SK-N-SH (cell line): ENCODE data around the gene LTC4S. TPM values are rescaled to one million over a fixed set of nuclear protein-coding genes. Genes with fewer than 3 reads are reported as not detected.

Experiments
- CTCF ChIA-PET: fragments of 300-600, 350-600 bp; formaldehyde crosslinking; extraction: SDS; loops from one replicate; lab custom pipeline; 2021; lab: Yijun Ruan, JAX
- POLR2A ChIA-PET: fragments of 350-600 bp; sonication (Branson Sonifier 250); formaldehyde crosslinking; extraction: SDS; loops from one replicate; lab custom pipeline; 2020; ENCODE audit warnings: antibody characterized with exemption, inconsistent platforms; lab: Yijun Ruan, JAX
- DNase-seq: peaks from one replicate; pipeline ENCODE4 v3.0.0; 2012
- H2AFZ ChIP-seq: fragments of 200-600 bp; sonication (generic); 2 replicates; pipeline ENCODE4 v1.8.1; 2016; ENCODE audit warnings: antibody characterized with exemption, mild to moderate bottlenecking, low read depth
- H3F3A ChIP-seq: fragments of 200-600 bp; sonication (generic); replicated peaks from 2 replicates; pipeline ENCODE3; 2016; ENCODE audit warnings: antibody characterized with exemption, mild to moderate bottlenecking; ENCODE audit not compliant: insufficient read depth
- H3K27ac ChIP-seq, 2 experiments: fragments of 200-500 bp in 1 of 2; fragments of 200-600 bp in 1 of 2; sonication (Bioruptor generic) in 1 of 2; sonication (generic), shearing (Covaris generic) in 1 of 2; 2 replicates each; pipeline versions ENCODE4 v1.5.1 to v1.6.1; 2014 to 2016; ENCODE audit warnings: low read depth in 2 of 2, inconsistent platforms in 1 of 2, low read length in 1 of 2, mild to moderate bottlenecking in 1 of 2, mixed read lengths in 1 of 2
- H3K27me3 ChIP-seq: fragments of 200-600 bp; sonication (generic), shearing (Covaris generic); 2 replicates; pipeline ENCODE4 v1.6.1; 2016; ENCODE audit warnings: mixed run types; ENCODE audit not compliant: insufficient read depth
- H3K36me3 ChIP-seq, 2 experiments: fragments of 200-500 bp in 1 of 2; fragments of 200-600 bp in 1 of 2; sonication (Bioruptor generic) in 1 of 2; sonication (generic) in 1 of 2; replicated peaks in 1 of 2; 2 replicates each; pipeline versions ENCODE3 to v1.5.1; 2014 to 2016; ENCODE audit warnings: low read length in 1 of 2, mild to moderate bottlenecking in 1 of 2; ENCODE audit not compliant: insufficient read depth in 2 of 2, control insufficient read depth in 1 of 2
- H3K4me1 ChIP-seq, 2 experiments: fragments of 200-500 bp in 1 of 2; fragments of 200-600 bp in 1 of 2; sonication (Bioruptor generic) in 1 of 2; sonication (generic), shearing (Covaris generic) in 1 of 2; 2 replicates each; pipeline versions ENCODE4 v1.5.1 to v1.6.1; 2014 to 2016; ENCODE audit warnings: low read depth in 1 of 2, low read length in 1 of 2, mixed run types in 1 of 2; ENCODE audit not compliant: insufficient read depth in 2 of 2, control insufficient read depth in 1 of 2
- H3K4me2 ChIP-seq: fragments of 200-600 bp; sonication (generic), shearing (Covaris generic); 2 replicates; pipeline ENCODE4 v1.6.1; 2017; ENCODE audit warnings: mixed run types
- H3K4me3 ChIP-seq, 2 experiments: fragments of 200-500 bp in 1 of 2; fragments of 200-600 bp in 1 of 2; sonication (Bioruptor generic) in 1 of 2; sonication (generic), shearing (Covaris generic) in 1 of 2; 2 replicates each; pipeline versions ENCODE4 v1.5.1 to v1.8.1; 2014 to 2016; ENCODE audit warnings: low read depth in 2 of 2, inconsistent platforms in 1 of 2, low read length in 1 of 2, mild to moderate bottlenecking in 1 of 2, mixed read lengths in 1 of 2, moderate library complexity in 1 of 2
- H3K79me2 ChIP-seq: fragments of 200-600 bp; sonication (generic); 2 replicates; pipeline ENCODE4 v1.8.1; 2017; ENCODE audit warnings: mild to moderate bottlenecking; ENCODE audit not compliant: insufficient read depth
- H3K9ac ChIP-seq: fragments of 200-600 bp; sonication (generic); 2 replicates; pipeline ENCODE4 v1.6.1; 2017; ENCODE audit warnings: mixed run types
- H3K9me2 ChIP-seq: fragments of 200-600 bp; sonication (generic); 2 replicates; pipeline ENCODE4 v1.6.1; 2017; ENCODE audit warnings: mixed run types
- H3K9me3 ChIP-seq: fragments of 200-600 bp; sonication (generic); 2 replicates; pipeline ENCODE4 v1.6.1; 2017; ENCODE audit warnings: mixed run types, mild to moderate bottlenecking, moderate library complexity
- H4K20me1 ChIP-seq: fragments of 200-600 bp; sonication (generic); 2 replicates; pipeline ENCODE4 v1.6.1; 2017; ENCODE audit warnings: mild to moderate bottlenecking, mixed run types; ENCODE audit not compliant: insufficient read depth
- FOSL2 ChIP-seq: IDR thresholded peaks from 2 replicates; pipeline ENCODE4 v1.4.0; 2012; ENCODE audit warnings: low read depth, mild to moderate bottlenecking, moderate library complexity, borderline replicate concordance
- JUND ChIP-seq: IDR thresholded peaks from 2 replicates; pipeline ENCODE4 v1.4.0; 2012
- RXRA ChIP-seq: IDR thresholded peaks from 2 replicates; pipeline ENCODE4 v1.4.0; 2012; ENCODE audit warnings: low read depth, mild to moderate bottlenecking, borderline replicate concordance
- TAF1 ChIP-seq: IDR thresholded peaks from 2 replicates; pipeline ENCODE4 v1.6.1; 2012; ENCODE audit warnings: low read depth, mild to moderate bottlenecking, low read length, moderate library complexity, borderline replicate concordance
- WGBS: methylation state at CpG from one replicate; pipeline ENCODE4 v1.1.6; 2017; ENCODE audit warnings: low lambda C conversion rate; 5-methylcytosine and 5-hydroxymethylcytosine counted together
- polyA plus RNA-seq, 3 experiments: library from polyadenylated mRNA; depleted of rRNA; stranded (reverse); fragments of >200 nt; gene quantifications; 2 replicates each; pipeline ENCODE4 v1.2.3, GENCODE V29; 2012
- TF ChIP-seq, protein P1 (sequence below): IDR thresholded peaks from 2 replicates; pipeline ENCODE4 v1.6.1; 2012; ENCODE audit warnings: mild to moderate bottlenecking, low read depth, low read length, moderate library complexity
- TF ChIP-seq, protein P2 (sequence below): IDR thresholded peaks from 2 replicates; pipeline ENCODE4 v1.4.0; 2012; ENCODE audit warnings: low read depth
- TF ChIP-seq, protein P3 (sequence below): IDR thresholded peaks from 2 replicates; pipeline ENCODE4 v1.4.0; 2012; ENCODE audit warnings: low read depth, borderline replicate concordance

Gene LTC4S
- polyA plus RNA-seq, 1 of the 3 experiments (the other 2 are of a cell fraction), result 0.43 TPM

DNA sequence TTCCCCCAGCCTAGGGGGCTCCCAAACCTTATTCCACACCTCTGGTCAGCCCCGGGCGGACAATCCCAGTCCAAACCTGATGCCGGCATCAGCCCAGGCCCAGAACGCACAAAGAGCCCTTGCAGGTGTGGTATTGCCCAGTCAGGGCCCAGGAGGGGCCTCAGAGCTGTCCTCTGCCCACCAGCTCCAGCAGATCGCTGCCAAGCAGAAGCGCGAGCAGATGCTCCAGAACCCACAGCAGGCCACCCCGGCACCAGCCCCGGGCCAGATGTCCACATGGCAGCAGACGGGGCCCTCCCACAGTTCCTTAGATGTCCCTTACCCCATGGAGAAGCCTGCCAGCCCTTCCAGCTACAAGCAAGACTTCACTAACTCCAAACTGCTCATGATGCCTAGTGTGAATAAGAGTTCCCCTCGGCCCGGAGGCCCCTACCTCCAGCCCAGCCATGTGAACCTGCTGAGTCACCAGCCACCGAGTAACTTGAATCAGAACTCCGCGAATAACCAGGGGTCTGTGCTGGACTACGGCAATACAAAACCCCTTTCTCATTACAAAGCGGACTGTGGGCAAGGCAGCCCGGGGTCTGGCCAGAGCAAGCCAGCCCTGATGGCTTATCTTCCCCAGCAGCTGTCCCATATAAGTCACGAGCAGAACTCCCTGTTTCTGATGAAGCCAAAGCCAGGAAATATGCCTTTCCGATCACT is 27.6 kb upstream of the LTC4S start:
- Histone ChIP-seq H3K9ac (peak overlapping the region; percentile 47; the same call in 1 of the 2 replicates), H3K9me3 (no peaks in the 10 kb centered on the region), H3F3A (peaks cover 44% of the 10 kb centered on the region), H3K27ac (peak overlapping the region; percentile 71 to 88), H3K4me3 (peak overlapping the region in 1 of 2 experiments; percentile 46; a peak in 1 of 4 replicates), H4K20me1 (peaks cover 23% of the 10 kb centered on the region), H3K79me2 (peaks cover 74% of the 10 kb centered on the region), H3K9me2 (no peaks in the 10 kb centered on the region), H2AFZ (no peak overlapping the region), H3K4me1 (peaks cover 38 to 50% of the 10 kb centered on the region in 2 experiments), H3K27me3 (no peaks in the 10 kb centered on the region), H3K36me3 (peaks cover 25 to 32% of the 10 kb centered on the region in 2 experiments), H3K4me2 (peak overlapping the region; percentile 72)
- WGBS, result 52% methylated on average over 7 of the region's 20 CpGs
- ChIA-PET POLR2A (interaction anchor here (1.2 kb wide), 1 partner anchor 14 kb away, joined by 4 read pairs; no protein-coding TSS in a partner anchor), CTCF (interaction anchor here (0.7 to 2.3 kb wide), 5 partner anchors 10 to 1934 kb away, joined by 3 to 7 read pairs (median 6); no protein-coding TSS in a partner anchor)
- DNase-seq, result peak; percentile 43
- TF ChIP-seq, protein P1, sequence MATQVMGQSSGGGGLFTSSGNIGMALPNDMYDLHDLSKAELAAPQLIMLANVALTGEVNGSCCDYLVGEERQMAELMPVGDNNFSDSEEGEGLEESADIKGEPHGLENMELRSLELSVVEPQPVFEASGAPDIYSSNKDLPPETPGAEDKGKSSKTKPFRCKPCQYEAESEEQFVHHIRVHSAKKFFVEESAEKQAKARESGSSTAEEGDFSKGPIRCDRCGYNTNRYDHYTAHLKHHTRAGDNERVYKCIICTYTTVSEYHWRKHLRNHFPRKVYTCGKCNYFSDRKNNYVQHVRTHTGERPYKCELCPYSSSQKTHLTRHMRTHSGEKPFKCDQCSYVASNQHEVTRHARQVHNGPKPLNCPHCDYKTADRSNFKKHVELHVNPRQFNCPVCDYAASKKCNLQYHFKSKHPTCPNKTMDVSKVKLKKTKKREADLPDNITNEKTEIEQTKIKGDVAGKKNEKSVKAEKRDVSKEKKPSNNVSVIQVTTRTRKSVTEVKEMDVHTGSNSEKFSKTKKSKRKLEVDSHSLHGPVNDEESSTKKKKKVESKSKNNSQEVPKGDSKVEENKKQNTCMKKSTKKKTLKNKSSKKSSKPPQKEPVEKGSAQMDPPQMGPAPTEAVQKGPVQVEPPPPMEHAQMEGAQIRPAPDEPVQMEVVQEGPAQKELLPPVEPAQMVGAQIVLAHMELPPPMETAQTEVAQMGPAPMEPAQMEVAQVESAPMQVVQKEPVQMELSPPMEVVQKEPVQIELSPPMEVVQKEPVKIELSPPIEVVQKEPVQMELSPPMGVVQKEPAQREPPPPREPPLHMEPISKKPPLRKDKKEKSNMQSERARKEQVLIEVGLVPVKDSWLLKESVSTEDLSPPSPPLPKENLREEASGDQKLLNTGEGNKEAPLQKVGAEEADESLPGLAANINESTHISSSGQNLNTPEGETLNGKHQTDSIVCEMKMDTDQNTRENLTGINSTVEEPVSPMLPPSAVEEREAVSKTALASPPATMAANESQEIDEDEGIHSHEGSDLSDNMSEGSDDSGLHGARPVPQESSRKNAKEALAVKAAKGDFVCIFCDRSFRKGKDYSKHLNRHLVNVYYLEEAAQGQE, result no peak
- TF ChIP-seq, protein P2, sequence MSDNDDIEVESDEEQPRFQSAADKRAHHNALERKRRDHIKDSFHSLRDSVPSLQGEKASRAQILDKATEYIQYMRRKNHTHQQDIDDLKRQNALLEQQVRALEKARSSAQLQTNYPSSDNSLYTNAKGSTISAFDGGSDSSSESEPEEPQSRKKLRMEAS, result peak; percentile 57
- peak; percentile 33; the same call in 1 of the 2 replicates for TF ChIP-seq FOSL2
- no peak for TF ChIP-seq JUND
- TF ChIP-seq, protein P3, sequence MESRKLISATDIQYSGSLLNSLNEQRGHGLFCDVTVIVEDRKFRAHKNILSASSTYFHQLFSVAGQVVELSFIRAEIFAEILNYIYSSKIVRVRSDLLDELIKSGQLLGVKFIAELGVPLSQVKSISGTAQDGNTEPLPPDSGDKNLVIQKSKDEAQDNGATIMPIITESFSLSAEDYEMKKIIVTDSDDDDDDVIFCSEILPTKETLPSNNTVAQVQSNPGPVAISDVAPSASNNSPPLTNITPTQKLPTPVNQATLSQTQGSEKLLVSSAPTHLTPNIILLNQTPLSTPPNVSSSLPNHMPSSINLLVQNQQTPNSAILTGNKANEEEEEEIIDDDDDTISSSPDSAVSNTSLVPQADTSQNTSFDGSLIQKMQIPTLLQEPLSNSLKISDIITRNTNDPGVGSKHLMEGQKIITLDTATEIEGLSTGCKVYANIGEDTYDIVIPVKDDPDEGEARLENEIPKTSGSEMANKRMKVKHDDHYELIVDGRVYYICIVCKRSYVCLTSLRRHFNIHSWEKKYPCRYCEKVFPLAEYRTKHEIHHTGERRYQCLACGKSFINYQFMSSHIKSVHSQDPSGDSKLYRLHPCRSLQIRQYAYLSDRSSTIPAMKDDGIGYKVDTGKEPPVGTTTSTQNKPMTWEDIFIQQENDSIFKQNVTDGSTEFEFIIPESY, result no peak
- TF ChIP-seq TAF1, result no peak
- TF ChIP-seq RXRA, result no peak
